Measurements from ENCODE around the gene TNIK. TPM values are rescaled to one million over a fixed set of nuclear protein-coding genes. Genes with fewer than 3 reads are reported as not detected.
"Not testable (repeated sequence)": the region's sequence is repeated elsewhere in the genome, so short reads cannot be mapped to it uniquely, and the experiment has no call there.

Gene TNIK
- total RNA-seq, 4 donors from 2014 or later: 32.9 to 41.7 (median 38.0) TPM

DNA sequence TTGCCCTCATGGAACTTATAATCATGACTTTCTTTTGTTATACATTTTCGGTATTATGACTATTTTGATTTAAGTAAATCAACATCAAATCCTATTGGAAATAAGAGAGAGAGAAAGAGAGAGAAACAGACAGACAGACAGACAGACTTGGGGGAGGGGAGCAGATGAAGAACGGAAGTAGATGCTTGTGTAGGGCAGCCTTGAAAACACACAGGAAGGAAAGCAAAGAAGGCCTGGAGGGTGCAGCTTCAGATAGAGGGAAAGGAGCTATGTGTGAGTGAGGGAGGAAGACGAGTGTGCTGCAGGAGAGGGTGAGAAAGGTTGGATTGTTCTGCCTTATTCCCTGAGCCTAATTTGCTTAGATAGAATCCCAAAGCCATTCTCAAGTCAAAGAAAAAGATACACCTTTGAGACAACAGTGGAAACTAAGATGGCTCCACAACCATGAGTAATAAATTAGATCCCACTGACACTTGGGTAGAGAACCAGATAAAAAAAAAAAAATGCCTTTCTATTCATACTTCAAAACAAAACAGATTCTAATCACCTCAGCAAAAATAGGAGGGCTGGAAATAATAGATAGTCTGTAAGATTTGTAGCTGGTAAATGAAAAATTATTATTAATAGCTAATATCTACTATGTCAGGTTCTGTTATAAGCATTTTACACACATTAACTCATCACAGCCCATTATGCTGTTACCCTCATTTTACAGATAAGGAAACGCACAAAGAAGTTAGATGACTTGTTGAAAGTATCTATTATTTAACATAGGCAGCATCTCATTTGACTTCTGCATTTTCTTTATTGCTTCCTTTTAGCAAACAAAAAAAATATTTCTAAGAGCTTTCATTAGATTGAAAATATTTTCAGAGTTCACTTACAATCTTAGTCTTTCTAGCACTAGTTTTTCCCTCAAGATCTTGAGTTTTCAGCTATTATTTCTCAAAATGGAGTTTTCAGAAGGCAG is 214.1 kb downstream of the TNIK start:
- Histone ChIP-seq H3K4me1 (no peaks in the 10 kb centered on the region), H3K36me3 (no peaks in the 10 kb centered on the region), H3K4me3 (no peak overlapping the region), H3K9me3 (no peaks in the 10 kb centered on the region), H3K27ac (no peak overlapping the region), H3K27me3 (no peaks in the 10 kb centered on the region)
- 90 to 91% methylated on average over 3 to 4 of the region's 4 CpGs for WGBS, 2 donors (ENCODE audit: low coverage in 1 of 2)
- TF ChIP-seq EP300 (IDR thresholded peaks at IDR 0.05) (no peak), POLR2AphosphoS5 (IDR thresholded peaks at IDR 0.05) (no peak), POLR2A (IDR thresholded peaks at IDR 0.05) (no peak)
- TF ChIP-seq, protein P1, sequence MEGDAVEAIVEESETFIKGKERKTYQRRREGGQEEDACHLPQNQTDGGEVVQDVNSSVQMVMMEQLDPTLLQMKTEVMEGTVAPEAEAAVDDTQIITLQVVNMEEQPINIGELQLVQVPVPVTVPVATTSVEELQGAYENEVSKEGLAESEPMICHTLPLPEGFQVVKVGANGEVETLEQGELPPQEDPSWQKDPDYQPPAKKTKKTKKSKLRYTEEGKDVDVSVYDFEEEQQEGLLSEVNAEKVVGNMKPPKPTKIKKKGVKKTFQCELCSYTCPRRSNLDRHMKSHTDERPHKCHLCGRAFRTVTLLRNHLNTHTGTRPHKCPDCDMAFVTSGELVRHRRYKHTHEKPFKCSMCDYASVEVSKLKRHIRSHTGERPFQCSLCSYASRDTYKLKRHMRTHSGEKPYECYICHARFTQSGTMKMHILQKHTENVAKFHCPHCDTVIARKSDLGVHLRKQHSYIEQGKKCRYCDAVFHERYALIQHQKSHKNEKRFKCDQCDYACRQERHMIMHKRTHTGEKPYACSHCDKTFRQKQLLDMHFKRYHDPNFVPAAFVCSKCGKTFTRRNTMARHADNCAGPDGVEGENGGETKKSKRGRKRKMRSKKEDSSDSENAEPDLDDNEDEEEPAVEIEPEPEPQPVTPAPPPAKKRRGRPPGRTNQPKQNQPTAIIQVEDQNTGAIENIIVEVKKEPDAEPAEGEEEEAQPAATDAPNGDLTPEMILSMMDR (IDR thresholded peaks at IDR 0.05): no peak
- no peak for ATAC-seq

DNA sequence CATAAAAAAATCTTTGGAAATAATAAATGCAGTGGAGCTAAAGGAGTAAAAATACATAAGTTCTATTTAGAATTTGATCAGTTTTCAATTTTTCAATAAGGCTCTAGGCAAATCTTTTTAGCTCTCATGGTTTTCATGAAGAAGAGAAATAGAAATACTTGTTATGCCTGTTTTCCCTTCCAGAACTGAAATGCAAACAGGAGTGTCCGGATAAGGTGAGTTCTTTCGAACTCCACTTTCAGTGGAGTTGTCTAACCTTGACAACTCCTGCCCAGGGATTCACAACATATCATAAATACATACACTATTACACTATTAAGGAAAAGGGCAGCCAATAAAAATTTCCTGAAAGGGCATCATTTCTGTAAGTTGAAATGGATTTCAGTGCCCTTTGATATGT is 217.3 kb downstream of the TNIK start:
- no peaks in the 10 kb centered on the region for H3K4me1 ChIP-seq
- ATAC-seq: no peak
- no peaks in the 10 kb centered on the region for H3K36me3 ChIP-seq
- no peak overlapping the region for H3K4me3 ChIP-seq
- 71 to 100% methylated on average over 2 of the region's 2 CpGs for WGBS, 2 donors (ENCODE audit: low coverage in 1 of 2)
- no peak for TF ChIP-seq POLR2AphosphoS5 (IDR thresholded peaks at IDR 0.05)
- no peak overlapping the region for H3K27ac ChIP-seq
- H3K27me3 ChIP-seq: no peaks in the 10 kb centered on the region
- H3K9me3 ChIP-seq: no peaks in the 10 kb centered on the region

DNA sequence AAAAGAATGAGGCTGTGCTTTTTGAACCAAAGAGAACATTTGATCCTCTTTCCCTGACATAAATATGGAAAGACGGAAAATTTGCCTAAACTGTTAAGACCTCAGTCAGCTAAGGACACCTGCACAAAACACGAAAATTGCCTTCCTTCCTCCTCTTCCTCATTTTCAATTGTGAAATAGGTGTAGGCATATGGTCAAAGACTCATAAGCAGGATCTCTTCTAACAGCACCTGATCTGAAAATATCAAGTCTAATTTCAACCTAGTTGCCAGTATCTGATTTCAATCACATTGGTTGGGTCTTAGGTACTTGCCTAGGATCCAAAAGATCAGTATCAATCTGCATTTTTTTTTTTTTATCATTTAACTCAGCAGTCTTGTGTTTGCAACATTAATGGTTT is 218.0 kb downstream of the TNIK start:
- no peaks in the 10 kb centered on the region for H3K36me3 ChIP-seq
- H3K27ac ChIP-seq: no peak overlapping the region
- 63 to 88% methylated on average over 2 of the region's 2 CpGs for WGBS, 2 donors (ENCODE audit: low coverage in 1 of 2)
- H3K4me3 ChIP-seq: no peak overlapping the region
- no peaks in the 10 kb centered on the region for H3K27me3 ChIP-seq
- no peaks in the 10 kb centered on the region for H3K9me3 ChIP-seq
- H3K4me1 ChIP-seq: no peaks in the 10 kb centered on the region
- ATAC-seq: no peak
- TF ChIP-seq, protein P1 (IDR thresholded peaks at IDR 0.05): no peak

DNA sequence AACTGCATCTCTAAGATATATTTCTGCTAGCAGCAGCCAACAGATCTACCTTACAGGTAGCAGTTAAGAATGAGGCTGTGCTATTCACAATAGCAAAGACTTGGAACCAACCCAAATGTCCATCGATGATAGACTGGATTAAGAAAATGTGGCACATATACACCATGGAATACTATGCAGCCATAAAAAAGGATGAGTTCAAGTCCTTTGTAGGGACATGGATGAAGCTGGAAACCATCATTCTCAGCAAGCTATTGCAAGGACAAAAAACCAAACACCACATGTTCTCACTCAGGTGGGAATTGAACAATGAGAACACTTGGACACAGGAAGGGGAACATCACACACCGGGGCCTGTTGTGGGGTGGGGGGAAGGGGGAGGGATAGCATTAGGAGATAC is 218.6 kb downstream of the TNIK start:
- 88% methylated on average over 1 of the region's 2 CpGs; no CpG with 5 or more reads in 1 of the 2 donors for WGBS, 2 donors (ENCODE audit: low coverage in 1 of 2)
- H3K4me3 ChIP-seq, ATAC-seq, H3K36me3 ChIP-seq, H3K4me1 ChIP-seq, H3K9me3 ChIP-seq, H3K27me3 ChIP-seq, H3K27ac ChIP-seq: not testable (repeated sequence)

DNA sequence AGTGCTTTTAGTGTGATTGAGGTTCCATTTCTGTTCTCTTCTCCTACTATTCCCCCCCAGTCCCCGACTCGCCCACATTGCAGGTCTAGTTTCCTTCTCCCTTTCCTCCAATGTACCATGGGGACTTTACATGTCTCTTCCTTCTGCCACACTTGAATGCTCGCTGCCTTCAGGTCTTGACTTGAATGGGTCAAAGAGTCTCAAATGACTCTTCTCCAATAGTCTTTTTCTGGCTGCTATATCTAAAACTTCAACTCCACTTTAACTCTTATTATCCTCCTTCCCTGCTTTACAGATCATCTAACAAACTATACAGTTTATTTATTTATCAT is 219.7 kb downstream of the TNIK start:
- Histone ChIP-seq H3K27ac (no peak overlapping the region), H3K4me3 (no peak overlapping the region), H3K27me3 (no peaks in the 10 kb centered on the region), H3K4me1 (no peaks in the 10 kb centered on the region), H3K36me3 (no peaks in the 10 kb centered on the region), H3K9me3 (no peaks in the 10 kb centered on the region)
- 60 to 97% methylated on average over 2 to 3 of the region's 3 CpGs for WGBS, 2 donors (ENCODE audit: low coverage in 1 of 2)
- ATAC-seq: no peak
- TF ChIP-seq POLR2A (IDR thresholded peaks at IDR 0.05): no peak
- TF ChIP-seq, protein P1 (IDR thresholded peaks at IDR 0.05): no peak
- TF ChIP-seq POLR2AphosphoS5 (IDR thresholded peaks at IDR 0.05): no peak
- TF ChIP-seq EP300 (IDR thresholded peaks at IDR 0.05): no peak

DNA sequence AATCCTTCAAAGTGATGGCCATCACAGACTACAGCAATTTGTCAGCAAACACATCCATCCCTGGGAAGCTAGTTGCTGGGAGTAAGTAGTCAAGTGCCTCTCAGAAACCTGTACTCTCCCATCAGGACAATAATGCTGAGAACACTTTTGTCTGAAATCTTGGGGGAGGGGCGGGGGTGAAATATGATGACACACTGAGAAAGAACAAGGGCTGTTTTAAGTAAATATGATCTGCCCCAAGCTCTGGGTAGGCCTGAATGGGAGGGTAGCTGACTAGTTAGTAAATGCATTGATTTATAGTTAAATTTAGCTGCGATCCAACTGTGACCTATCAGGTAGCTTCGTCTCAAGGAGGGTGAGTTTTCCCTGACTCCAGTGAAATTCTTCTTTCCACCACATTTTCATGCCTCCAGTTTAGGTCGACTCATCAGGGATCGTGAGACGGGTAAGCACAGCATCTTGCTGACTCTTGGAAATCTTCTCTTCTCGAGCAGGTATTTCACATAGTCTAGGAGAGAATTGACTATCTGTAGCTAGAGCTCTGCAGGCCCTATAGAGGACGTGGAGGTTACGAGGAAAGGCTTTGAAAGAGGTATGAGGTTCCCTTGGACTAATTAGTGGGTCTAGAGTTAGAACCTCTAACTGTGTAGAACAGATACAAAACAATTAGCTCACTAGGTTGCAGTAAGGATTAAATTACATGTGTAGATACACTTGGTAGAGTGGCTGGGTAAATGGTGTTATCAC is 220.3 kb downstream of the TNIK start:
- no peak for TF ChIP-seq POLR2AphosphoS5 (IDR thresholded peaks at IDR 0.05)
- no peak for TF ChIP-seq POLR2A (IDR thresholded peaks at IDR 0.05)
- TF ChIP-seq, protein P1 (IDR thresholded peaks at IDR 0.05): no peak
- TF ChIP-seq EP300 (IDR thresholded peaks at IDR 0.05): no peak
- ATAC-seq: no peak
- no peaks in the 10 kb centered on the region for H3K4me1 ChIP-seq
- no peaks in the 10 kb centered on the region for H3K9me3 ChIP-seq
- no peak overlapping the region for H3K4me3 ChIP-seq
- no peak overlapping the region for H3K27ac ChIP-seq
- H3K27me3 ChIP-seq: no peaks in the 10 kb centered on the region
- H3K36me3 ChIP-seq: no peaks in the 10 kb centered on the region
- 89 to 91% methylated on average over 6 to 7 of the region's 9 CpGs for WGBS, 2 donors (ENCODE audit: low coverage in 1 of 2)

Measured in gastroesophageal sphincter (tissue), 4 donors.